NCI-H2196 (cell line): ENCODE data around the gene PEX11B.

Experiments used
- DNase-seq: peaks from one replicate; lab custom pipeline; 2025; ENCODE audit not compliant: unreplicated experiment; lab: John Stamatoyannopoulos, UW

PEX11B gene

DNA sequence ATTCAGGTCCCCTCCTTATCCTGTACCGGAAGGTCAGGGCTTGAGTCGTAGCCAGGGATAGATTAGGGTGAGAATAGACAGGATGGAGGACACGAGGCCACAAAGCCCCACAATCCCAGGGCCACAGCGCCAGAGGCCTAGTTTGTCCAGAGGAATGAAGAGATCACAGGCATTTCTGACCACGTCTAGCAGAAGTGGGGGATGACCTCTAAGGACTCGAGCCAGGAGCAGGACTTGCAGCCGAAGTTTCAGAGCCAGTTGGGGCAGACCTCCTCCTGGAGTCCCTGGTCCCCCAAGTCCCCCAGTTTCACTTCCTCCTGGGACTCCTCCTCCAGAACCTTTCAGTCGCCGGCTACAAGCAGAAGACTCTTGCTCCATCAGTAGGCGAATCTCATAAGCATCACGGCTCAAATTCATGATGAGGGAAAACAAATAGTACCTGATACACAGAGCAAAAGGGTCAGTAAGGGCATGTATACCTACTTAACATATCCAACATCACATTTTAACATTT is 6.3 kb downstream of the PEX11B start:
- no peak for DNase-seq

GRCh38 chr1:145908653-145909052 is 9.9 kb downstream of the PEX11B start:
- no peak for DNase-seq

DNA sequence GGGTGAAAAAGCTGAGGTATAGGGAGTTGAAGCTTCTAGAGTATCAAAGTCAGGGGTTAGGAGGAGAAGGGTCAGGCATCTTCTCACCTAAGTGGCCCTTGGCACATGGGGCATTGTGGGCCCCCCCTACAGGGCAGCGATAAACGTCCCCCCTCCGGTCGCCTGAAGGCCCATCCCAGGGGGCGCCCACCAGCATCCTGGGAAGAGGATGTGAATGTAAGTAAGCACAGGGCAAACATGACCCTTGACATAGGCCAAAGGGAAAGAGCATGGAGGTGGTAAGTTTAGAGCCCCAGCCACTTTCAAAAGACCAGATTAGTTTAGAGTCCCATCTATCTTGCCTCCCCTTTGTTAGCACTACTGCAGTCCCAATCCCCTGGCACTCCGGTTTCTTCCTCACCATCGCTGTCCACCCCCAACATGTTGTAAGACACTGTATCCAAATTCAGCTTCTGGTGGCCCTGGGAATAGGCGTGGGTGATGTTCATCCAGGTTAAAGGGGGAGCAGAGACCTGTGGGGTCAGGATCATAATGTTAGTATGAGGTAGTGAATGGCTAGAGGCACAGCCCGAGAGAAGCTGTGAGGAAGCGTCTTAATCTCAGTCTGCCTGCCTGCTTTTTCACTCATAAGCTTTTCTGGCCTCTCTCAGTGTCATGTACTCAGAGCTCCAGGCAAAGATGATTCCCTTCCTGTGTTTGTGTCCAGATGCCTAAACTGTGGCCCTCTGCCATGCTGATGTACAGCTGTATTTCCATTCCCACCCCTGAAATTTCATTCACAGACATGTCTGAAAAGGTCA is 11.4 kb downstream of the PEX11B start:
- DNase-seq, result no peak

- DNase-seq, result no peak
Observed at GRCh38 chr1:145901312-145902021, 17.1 kb downstream of the PEX11B start.

DNA sequence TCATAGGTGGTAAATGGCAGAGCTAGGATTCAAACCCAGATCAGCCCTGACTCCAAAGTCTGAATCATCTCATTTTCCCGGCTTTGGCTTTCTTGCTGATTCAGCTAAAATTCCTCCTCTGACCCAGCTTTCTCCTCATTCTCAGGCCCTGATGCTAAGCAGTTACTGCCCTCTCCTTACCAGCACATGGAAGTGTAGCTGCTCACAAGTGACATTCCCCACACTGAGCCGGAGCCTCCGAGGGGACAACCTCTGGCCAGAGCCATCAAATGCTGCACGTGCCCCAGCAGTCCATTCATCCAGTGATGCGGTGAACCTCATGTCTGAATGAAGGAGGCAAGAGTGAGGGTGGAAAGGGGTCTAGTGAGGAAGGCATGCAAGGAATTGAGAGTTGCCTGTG is 19.8 kb downstream of the PEX11B start:
- no peak for DNase-seq

- DNase-seq, result no peak
Observed at GRCh38 chr1:145897969-145898368, 20.5 kb downstream of the PEX11B start.

- no peak for DNase-seq
Observed at GRCh38 chr1:145895471-145895870, 23.0 kb downstream of the PEX11B start.

GRCh38 chr1:145893306-145894055 is 25.0 kb downstream of the PEX11B start:
- no peak for DNase-seq

GRCh38 chr1:145892486-145893087 is 25.9 kb downstream of the PEX11B start:
- DNase-seq, result peak; percentile 62

- DNase-seq, result peak; percentile 96
Observed at GRCh38 chr1:145891587-145892485, 26.7 kb downstream of the PEX11B start.

GRCh38 chr1:145891143-145891542 is 27.4 kb downstream of the PEX11B start:
- DNase-seq, result peak; percentile 73

DNA sequence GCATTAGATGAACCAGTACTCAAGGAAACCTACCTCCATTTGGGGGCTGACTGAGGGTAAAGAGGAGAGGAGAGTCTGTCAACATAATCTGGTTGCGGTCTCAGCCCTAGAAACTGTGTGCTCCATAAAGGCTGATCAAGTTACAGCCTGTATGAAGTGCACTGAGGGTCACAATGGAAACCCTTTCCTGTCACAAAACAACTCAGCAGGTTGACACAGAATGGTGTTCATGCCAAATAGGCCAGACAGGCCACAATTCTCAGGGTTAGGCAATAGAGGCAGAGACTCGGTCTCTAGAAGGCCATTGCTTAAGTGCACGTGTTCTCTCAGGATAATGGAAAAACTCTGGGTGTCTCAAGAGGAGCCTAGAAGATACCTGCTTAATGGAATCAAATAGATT is 28.8 kb downstream of the PEX11B start:
- DNase-seq, result no peak

DNA sequence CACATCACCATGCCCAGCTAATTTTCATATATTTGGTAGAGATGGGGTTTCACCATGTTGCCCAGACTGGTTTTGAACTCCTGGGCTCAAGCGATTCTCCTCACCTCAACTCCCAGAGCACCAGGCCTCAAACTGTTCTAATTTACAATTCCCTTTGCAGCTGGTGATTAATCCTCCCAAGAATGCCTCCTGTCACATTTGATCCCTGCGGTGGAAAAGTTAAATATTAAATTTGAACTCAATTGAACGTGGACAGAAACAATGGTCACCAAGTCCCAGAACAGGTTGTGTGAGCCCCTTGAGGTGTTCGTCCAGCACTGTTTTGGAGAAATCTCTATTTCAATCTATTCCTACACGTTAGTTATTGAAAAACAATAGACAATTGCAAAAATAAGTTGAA is 30.9 kb downstream of the PEX11B start:
- no peak for DNase-seq

DNA sequence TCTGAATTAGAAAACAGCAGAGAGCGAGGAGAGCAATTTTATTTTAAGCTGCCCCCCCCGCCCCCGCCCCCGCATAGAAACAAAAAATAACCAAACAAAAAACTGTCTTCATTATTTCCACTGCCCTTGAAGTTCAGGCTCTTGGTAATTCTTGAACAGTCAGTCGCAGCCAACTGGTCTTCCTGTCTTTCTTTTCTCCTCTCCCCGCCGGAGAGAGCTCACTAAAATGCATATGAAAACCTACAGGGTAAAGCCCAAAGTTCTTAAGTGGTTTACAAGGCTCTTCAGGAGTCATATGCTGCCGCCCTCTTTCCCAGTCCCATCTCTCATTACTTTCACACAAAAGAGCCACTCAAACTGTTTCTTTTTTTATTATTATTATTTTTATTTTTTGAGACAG is 31.7 kb downstream of the PEX11B start:
- DNase-seq, result no peak

DNA sequence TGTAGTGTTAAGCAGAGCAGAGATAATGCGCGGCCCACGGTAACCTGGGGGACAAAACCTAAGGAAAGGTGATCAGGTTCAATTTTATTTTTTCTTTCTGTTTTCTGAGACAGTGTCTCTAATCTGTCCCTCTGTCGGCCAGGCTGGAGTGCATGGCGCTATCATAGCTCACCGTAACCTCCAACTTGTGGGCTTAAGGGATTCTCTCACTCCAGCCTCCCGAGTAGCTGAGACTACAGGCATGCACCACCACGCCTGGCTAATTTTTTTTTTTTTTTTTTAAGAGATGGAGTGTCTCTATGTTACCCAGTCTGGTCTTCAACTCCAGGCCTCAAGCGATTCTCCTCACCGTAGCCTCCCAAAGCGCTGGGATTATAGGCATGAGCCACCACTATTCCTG is 32.1 kb downstream of the PEX11B start:
- no peak for DNase-seq

GRCh38 chr1:145885738-145886287 is 32.7 kb downstream of the PEX11B start, which contains the start of gene ANKRD35:
ANKRD35 (minus strand) TSS chr1:145885866; CDS start chr1:145885758, 108 bp downstream.
- peak; percentile 90 for DNase-seq

DNA sequence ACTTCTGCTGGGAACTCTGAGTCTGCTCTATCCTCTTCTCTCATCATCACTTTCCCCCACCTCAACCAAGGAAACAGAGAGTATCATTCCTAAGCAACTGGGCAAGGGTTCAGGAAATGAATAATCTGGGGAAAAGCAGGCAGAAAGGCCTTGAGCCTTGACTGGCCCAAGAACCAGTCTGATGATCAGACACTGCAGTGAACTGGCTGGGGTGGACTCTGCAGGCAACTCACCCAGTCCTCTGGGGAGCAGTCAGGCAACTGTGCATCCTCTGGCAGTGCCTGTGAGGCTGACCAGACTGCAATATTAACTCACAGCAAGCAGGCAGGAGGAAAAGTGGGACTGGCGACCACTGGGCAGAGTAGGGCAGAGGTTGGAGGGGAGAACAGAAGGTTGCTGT is 33.8 kb downstream of the PEX11B start:
- no peak for DNase-seq

GRCh38 chr1:145879775-145880174 is 38.7 kb downstream of the PEX11B start:
- DNase-seq, result peak; percentile 83

GRCh38 chr1:145878724-145879123 is 39.8 kb downstream of the PEX11B start:
- DNase-seq, result no peak
